ENCODE results near the gene CCDC33. TPM values are rescaled to one million over a fixed set of nuclear protein-coding genes. Genes with fewer than 3 reads are reported as not detected.

Gene CCDC33
- total and polyA plus RNA-seq, 2 donors (not counting 3 experiments of a cell fraction or from before 2014, with no cell fraction given): not detected

GRCh38 chr15:74212494-74212893 is 23.6 kb upstream of the CCDC33 start:
- no peak for DNase-seq (ENCODE audit: low read depth, low spot score)
- Histone ChIP-seq H3K79me2 (ENCODE audit: control insufficient read depth, insufficient read depth, low read length) (no peaks in the 10 kb centered on the region), H3K9ac (replicated peaks; ENCODE audit: extremely low read depth, insufficient read depth, low read length) (no peak overlapping the region), H3K9me1 (replicated peaks; ENCODE audit: control insufficient read depth, extremely low read depth, insufficient read depth, low read length) (no peaks in the 10 kb centered on the region), H4K20me1 (replicated peaks; ENCODE audit: control insufficient read depth, extremely low read depth, insufficient read depth, low read length) (no peaks in the 10 kb centered on the region), H3K27ac (ENCODE audit: insufficient read depth, low read depth, low read length) (no peak overlapping the region), H3K27me3 (ENCODE audit: control insufficient read depth in 2 of 2, insufficient read depth in 2 of 2, low read length in 2 of 2) (peaks cover 0 to 2% of the 10 kb centered on the region in 2 experiments), H3K9me3 (replicated peaks; ENCODE audit: control insufficient read depth, insufficient read depth, low read length) (no peaks in the 10 kb centered on the region), H2AFZ (ENCODE audit: low read depth, low read length) (no peak overlapping the region), H3K4me1 (ENCODE audit: control insufficient read depth, extremely low read depth, insufficient read depth, low read length) (no peaks in the 10 kb centered on the region), H3K4me3 (replicated peaks in 1 of 3; ENCODE audit: insufficient read depth in 1 of 3, low read depth in 1 of 3, low read length in 3 of 3) (no peak overlapping the region), H3K4me2 (ENCODE audit: insufficient read depth, low read length) (no peak overlapping the region), H3K36me3 (ENCODE audit: control insufficient read depth in 2 of 2, extremely low read depth in 1 of 2, insufficient read depth in 2 of 2, low read length in 2 of 2) (no peaks in the 10 kb centered on the region)
- no peak for TF ChIP-seq MYC (IDR thresholded peaks at IDR 0.05; ENCODE audit: low read depth, low read length)
- no peak for TF ChIP-seq POLR2AphosphoS5 (IDR thresholded peaks at IDR 0.05; ENCODE audit: insufficient read depth, low read depth, low read length)
- no peak for TF ChIP-seq CTCF (IDR thresholded peaks at IDR 0.05; ENCODE audit: extremely low read depth in 1 of 2, insufficient read depth in 1 of 2, low read depth in 1 of 2, low read length in 2 of 2)
- TF ChIP-seq POLR2A (IDR thresholded peaks at IDR 0.05; ENCODE audit: low read depth, low read length): no peak
- no peak for TF ChIP-seq GATA2 (IDR thresholded peaks at IDR 0.05; ENCODE audit: insufficient read depth, insufficient read length, low read depth, low read length)
- no peak for TF ChIP-seq MAX (IDR thresholded peaks at IDR 0.05; ENCODE audit: insufficient read depth, insufficient read length)
- no peak for TF ChIP-seq EZH2 (IDR thresholded peaks at IDR 0.05; ENCODE audit: borderline replicate concordance, low read depth, low read length, severe bottlenecking)
- TF ChIP-seq FOS (IDR thresholded peaks at IDR 0.05; ENCODE audit: borderline replicate concordance, insufficient read depth, low read length): no peak
- no peak for TF ChIP-seq JUN (IDR thresholded peaks at IDR 0.05; ENCODE audit: borderline replicate concordance, insufficient read depth, insufficient read length, low read depth)
- POLR2A ChIA-PET: no interaction called here
- no peak for FAIRE-seq
- dilution Hi-C loops (cut with MboI; ENCODE audit: extremely low pct_ligation_motif_present, low sequenced_read_pairs): no loop called here
- intact Hi-C loops (cut with micrococcal nuclease): no loop called here
- BruUV-seq (replicated peaks): no TSS peak
- CTCF ChIA-PET: no interaction called here

Data from endothelial cell of umbilical vein (primary cell).